Amygdala (tissue), 56 donors: ENCODE results near the gene RTN4RL1.
"Not testable (repeated sequence)": the region's sequence is repeated elsewhere in the genome, so short reads cannot be mapped to it uniquely, and the experiment has no call there.

Source experiments
- DNase-seq, 56 donors: peaks; one replicate each; lab custom pipeline; 2025; lab: John Stamatoyannopoulos, UW

RTN4RL1 gene

GRCh38 chr17:1907216-1907631, 117.9 kb downstream of the RTN4RL1 start:
- peak in 2 of 56 donors; percentile 3 to 31 for DNase-seq

- no peak for DNase-seq
Observed at GRCh38 chr17:1906662-1907101, 118.5 kb downstream of the RTN4RL1 start.

- peak in 8 of 56 donors; percentile 7 to 36 (median 18) for DNase-seq
Observed at GRCh38 chr17:1905190-1905913, 119.8 kb downstream of the RTN4RL1 start.

- DNase-seq = no peak
Observed at GRCh38 chr17:1904273-1905182, 120.6 kb downstream of the RTN4RL1 start.

- DNase-seq = no peak
Observed at GRCh38 chr17:1899403-1900000, 125.6 kb downstream of the RTN4RL1 start.

GRCh38 chr17:1898872-1899271, 126.3 kb downstream of the RTN4RL1 start:
- no peak for DNase-seq

- DNase-seq = no peak
Observed at GRCh38 chr17:1898332-1898731, 126.8 kb downstream of the RTN4RL1 start.

GRCh38 chr17:1897105-1897656, 128.0 kb downstream of the RTN4RL1 start:
- DNase-seq = no peak

- no peak for DNase-seq
Observed at GRCh38 chr17:1896243-1897104, 128.7 kb downstream of the RTN4RL1 start.

- DNase-seq = not testable (repeated sequence)
Observed at GRCh38 chr17:1895479-1895878, 129.7 kb downstream of the RTN4RL1 start.

GRCh38 chr17:1894753-1895339, 130.3 kb downstream of the RTN4RL1 start:
- no peak for DNase-seq

- DNase-seq = no peak
Observed at GRCh38 chr17:1890758-1891450, 134.2 kb downstream of the RTN4RL1 start.

- DNase-seq = no peak
Observed at GRCh38 chr17:1888741-1889140, 136.4 kb downstream of the RTN4RL1 start.
